GM12872 (cell line): ENCODE measurements around the gene DAAM2.

Experiments used
- CTCF ChIP-seq: IDR thresholded peaks from 3 replicates; pipeline ENCODE4 v1.5.1; 2011; ENCODE audit warnings: low read depth, mild to moderate bottlenecking, low read length, moderate library complexity; ENCODE audit not compliant: insufficient read depth

DAAM2 gene

GRCh38 chr6:39758905-39759605, 33.1 kb upstream of the DAAM2 start:
- no peak for TF ChIP-seq CTCF

GRCh38 chr6:39760226-39760952, 31.8 kb upstream of the DAAM2 start:
- TF ChIP-seq CTCF: no peak

GRCh38 chr6:39765508-39766065, 26.6 kb upstream of the DAAM2 start:
- TF ChIP-seq CTCF: no peak

- TF ChIP-seq CTCF: no peak
Measured at GRCh38 chr6:39769012-39769411, 23.2 kb upstream of the DAAM2 start.

- no peak for TF ChIP-seq CTCF
Measured at GRCh38 chr6:39770446-39770845, 21.7 kb upstream of the DAAM2 start.

- no peak for TF ChIP-seq CTCF
Measured at GRCh38 chr6:39772559-39773273, 19.5 kb upstream of the DAAM2 start.

GRCh38 chr6:39773782-39774181, 18.4 kb upstream of the DAAM2 start:
- no peak for TF ChIP-seq CTCF
